ENCODE results near the gene NOTUM. TPM values are rescaled to one million over a fixed set of nuclear protein-coding genes. Genes with fewer than 3 reads are reported as not detected.
A peak's percentile ranks its signal among the peaks of the same experiment; 100 is the strongest.

NOTUM gene
- total and polyA plus RNA-seq, 8 donors = 0.79 to 71.4 (median 65.1) TPM

- H3K4me1 ChIP-seq = peaks cover 10 to 18% of the 10 kb centered on the region in 2 donors
- H3K4me3 ChIP-seq = no peak overlapping the region
- peaks cover 0 to 33% of the 10 kb centered on the region in 2 donors for H3K36me3 ChIP-seq
- H3K27me3 ChIP-seq = no peaks in the 10 kb centered on the region
- H3K27ac ChIP-seq = no peak overlapping the region
- no peak for ATAC-seq
- TF ChIP-seq, protein P1, sequence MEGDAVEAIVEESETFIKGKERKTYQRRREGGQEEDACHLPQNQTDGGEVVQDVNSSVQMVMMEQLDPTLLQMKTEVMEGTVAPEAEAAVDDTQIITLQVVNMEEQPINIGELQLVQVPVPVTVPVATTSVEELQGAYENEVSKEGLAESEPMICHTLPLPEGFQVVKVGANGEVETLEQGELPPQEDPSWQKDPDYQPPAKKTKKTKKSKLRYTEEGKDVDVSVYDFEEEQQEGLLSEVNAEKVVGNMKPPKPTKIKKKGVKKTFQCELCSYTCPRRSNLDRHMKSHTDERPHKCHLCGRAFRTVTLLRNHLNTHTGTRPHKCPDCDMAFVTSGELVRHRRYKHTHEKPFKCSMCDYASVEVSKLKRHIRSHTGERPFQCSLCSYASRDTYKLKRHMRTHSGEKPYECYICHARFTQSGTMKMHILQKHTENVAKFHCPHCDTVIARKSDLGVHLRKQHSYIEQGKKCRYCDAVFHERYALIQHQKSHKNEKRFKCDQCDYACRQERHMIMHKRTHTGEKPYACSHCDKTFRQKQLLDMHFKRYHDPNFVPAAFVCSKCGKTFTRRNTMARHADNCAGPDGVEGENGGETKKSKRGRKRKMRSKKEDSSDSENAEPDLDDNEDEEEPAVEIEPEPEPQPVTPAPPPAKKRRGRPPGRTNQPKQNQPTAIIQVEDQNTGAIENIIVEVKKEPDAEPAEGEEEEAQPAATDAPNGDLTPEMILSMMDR (IDR thresholded peaks at IDR 0.05) = no peak
- H3K9me3 ChIP-seq = no peaks in the 10 kb centered on the region
- DNase-seq = no peak
- intact Hi-C loops (cut with DNase I) = no loop called here
Measured at GRCh38 chr17:81996757-81997441, 35.9 kb upstream of the NOTUM start.

DNA sequence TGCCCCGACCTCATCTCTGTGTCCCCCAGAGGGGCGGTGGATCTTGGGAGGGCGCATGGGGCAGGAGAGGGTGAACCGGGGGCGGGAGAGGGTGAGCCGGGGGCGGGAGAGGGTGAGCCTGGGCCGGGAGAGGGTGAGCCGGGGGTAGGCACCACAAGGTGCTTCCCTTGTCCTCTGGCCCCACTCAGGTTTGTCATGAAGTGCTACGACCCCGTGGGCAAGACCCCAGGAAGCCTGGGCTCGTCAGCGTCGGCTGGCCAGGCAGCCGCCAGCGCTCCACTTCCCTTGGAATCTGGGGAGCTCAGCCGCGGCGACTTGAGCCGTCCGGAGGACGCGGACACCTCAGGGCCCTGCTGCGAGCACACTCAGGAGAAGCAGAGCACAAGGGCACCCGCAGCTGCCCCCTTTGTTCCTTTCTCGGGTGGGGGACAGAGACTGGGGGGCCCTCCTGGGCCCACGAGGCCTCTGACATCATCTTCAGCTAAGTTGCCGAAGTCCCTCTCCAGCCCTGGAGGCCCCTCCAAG is 35.3 kb upstream of the NOTUM start:
- peaks cover 0 to 33% of the 10 kb centered on the region in 2 donors for H3K36me3 ChIP-seq
- H3K27ac ChIP-seq = no peak overlapping the region
- TF ChIP-seq, protein P1 (IDR thresholded peaks at IDR 0.05) = no peak
- ATAC-seq = no peak
- peak in 1 of 4 donors; percentile 67 for DNase-seq
- H3K4me3 ChIP-seq = no peak overlapping the region
- H3K4me1 ChIP-seq = peaks cover 15 to 24% of the 10 kb centered on the region in 2 donors
- H3K9me3 ChIP-seq = no peaks in the 10 kb centered on the region
- intact Hi-C loops (cut with DNase I) = no loop called here
- no peaks in the 10 kb centered on the region for H3K27me3 ChIP-seq

- H3K4me1 ChIP-seq = peaks cover 18 to 30% of the 10 kb centered on the region in 2 donors
- H3K27ac ChIP-seq = no peak overlapping the region
Measured at GRCh38 chr17:81995463-81996231, 34.7 kb upstream of the NOTUM start.

DNA sequence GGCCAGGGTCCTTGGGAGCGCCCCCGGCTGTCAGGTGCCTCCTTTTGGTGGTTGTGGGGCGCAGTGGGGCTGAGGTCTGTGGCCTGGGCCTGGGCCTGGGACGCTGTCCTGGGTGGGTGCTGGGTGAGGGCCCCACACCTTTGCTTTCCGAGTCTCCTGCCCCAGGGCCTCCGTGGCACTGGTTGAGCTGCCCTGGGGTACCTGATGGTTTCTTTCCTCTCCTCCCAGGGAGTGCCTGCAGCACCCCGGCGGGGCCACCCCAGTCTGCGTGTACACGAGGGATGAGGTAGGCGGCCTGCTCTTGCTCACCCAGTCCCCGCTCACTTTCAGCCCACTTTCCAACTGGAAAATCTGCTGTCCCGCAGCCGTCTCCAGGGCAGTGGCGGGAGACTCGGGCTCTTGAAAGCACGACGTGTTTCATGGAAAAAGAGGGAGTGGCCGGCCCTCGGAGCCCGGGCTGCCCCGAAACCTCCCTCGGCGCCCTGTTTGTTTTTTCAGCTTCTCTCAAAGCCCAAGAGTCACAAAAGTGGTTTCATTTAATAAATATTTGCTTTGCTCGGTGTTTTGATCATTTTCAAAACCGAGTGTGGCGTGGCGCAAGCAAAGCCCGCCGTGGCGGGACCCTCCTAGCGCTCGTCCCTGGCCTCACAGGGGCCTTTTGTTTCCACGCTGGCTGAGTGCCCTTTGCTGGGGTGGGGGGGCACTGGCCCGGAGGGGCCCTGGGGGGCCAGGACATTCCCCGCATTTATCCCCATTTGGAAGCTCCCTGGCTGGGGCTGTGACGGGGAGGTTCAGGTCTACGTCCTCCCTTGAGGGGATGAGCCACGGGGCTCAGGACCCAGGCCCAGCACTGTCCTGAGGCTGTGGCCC is 33.8 kb upstream of the NOTUM start:
- TF ChIP-seq, protein P1 (IDR thresholded peaks at IDR 0.05) = no peak
- H3K4me1 ChIP-seq = peaks cover 18 to 32% of the 10 kb centered on the region in 2 donors
- intact Hi-C loops (cut with DNase I) = no loop called here

More at GRCh38 chr17:81995463-81996231, 34.7 kb upstream of the NOTUM start:
- intact Hi-C loops (cut with DNase I) = no loop called here
- peak in 1 of 4 donors; percentile 68 for DNase-seq
- no peaks in the 10 kb centered on the region for H3K9me3 ChIP-seq
- H3K27me3 ChIP-seq = no peaks in the 10 kb centered on the region
- no peak overlapping the region for H3K4me3 ChIP-seq
- H3K36me3 ChIP-seq = peaks cover 0 to 33% of the 10 kb centered on the region in 2 donors
- ATAC-seq = no peak
- TF ChIP-seq, protein P1 (IDR thresholded peaks at IDR 0.05) = no peak

More for the DNA sequence above, 33.8 kb upstream of the NOTUM start:
- H3K27ac ChIP-seq = no peak overlapping the region
- ATAC-seq = peak; percentile 42
- peaks cover 0 to 33% of the 10 kb centered on the region in 2 donors for H3K36me3 ChIP-seq
- H3K4me3 ChIP-seq = no peak overlapping the region
- peak in 2 of 4 donors; percentile 75 to 79 for DNase-seq
- no peaks in the 10 kb centered on the region for H3K9me3 ChIP-seq
- H3K27me3 ChIP-seq = no peaks in the 10 kb centered on the region
